ENCODE results near the gene DNAJC15.
"Not testable (repeated sequence)": the region's sequence is repeated elsewhere in the genome, so short reads cannot be mapped to it uniquely, and the experiment has no call there.

The DNAJC15 gene

DNA sequence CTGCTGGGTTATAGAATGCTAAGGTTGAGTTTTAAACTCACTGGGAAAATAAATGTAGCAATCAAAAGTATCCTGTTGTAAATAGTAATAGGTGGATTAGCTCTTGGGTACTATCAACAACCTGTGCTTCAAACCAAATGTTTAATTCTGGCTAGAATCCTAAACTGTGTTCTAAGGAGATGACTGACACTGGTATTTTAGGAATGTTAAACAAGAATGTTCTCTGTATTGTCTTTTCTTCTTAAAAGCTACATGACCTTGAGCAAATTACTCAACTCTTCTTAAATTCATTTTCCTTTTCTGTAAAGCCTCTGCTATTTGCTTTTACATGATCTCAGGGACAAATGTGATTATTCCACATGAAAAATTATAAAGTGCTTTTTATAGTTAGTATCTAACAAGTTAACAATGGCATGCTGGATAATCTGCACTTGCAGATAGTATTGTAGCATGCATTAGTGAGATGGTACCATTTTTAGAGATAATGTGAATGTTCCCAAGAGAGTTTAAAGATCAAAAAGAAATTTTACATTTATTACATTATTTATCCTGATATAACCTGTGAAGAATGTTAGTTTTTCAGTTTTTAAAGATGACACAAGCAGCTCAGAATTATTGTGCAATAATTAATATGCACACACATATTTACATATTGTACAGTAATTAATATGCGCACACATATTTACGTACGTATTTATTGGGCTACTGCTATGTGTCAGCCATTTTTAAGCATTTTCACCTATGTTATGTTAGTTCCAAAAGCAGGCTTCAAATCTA, 17.7 kb upstream of the DNAJC15 start:
- DNase-seq, result no peak

DNA sequence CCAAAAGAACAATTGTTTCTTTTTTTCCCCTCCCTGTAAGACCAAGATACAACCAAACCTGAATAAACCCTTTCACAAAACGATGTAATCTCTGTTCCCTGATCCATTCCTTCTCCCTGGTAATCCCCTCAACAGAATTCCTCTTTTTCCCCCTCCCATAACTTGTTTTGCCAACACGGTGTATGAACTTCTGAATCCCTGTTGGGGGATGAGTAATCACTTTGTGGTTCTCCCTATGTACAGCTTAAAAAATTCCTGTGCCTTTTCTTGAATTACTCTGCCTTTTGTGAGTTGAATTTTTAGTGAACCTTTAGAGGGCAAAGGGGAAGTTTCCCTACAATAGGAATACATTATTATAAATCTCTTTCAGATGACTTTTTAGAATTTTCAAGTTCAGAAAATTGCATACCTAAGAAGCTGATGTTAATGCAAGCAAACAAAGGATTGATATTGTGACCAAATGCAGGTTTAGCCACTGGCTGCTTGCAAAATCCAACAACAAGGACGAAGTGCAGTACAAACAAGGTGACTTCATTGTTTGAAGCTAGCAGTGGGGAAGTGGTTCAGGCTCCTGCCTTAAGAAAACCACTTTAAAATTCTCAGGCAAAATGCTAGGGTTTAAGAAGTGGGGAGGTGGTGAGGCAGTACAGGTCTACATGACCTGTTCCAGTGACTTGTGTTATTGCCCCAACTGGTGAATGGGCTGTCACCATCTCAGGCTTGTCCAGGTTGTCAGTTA, 16.3 kb upstream of the DNAJC15 start:
- no peak for DNase-seq

GRCh38 chr13:43008596-43008995, 14.8 kb upstream of the DNAJC15 start:
- DNase-seq, result no peak

- no peak for DNase-seq
Observed at GRCh38 chr13:43009506-43009905, 13.9 kb upstream of the DNAJC15 start.

DNA sequence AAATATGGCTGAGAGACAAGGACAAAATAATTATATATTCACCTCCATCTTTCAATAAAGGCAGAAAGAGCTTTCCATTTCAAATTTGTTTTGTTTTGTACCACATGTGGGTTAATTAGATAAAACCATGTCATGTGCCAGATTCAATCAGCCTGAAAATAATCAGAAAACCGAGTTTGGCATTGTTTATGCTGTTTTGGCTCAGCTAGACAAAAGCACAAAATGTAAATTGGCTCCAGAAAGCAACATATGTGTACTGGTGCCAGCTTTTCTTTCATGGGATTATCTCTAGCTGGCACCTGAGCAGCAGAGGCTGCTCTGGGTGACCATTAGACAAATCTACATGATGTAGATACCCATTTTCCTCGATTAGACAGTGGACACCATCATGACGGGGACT, 9.2 kb upstream of the DNAJC15 start:
- peak; percentile 30 for DNase-seq

DNA sequence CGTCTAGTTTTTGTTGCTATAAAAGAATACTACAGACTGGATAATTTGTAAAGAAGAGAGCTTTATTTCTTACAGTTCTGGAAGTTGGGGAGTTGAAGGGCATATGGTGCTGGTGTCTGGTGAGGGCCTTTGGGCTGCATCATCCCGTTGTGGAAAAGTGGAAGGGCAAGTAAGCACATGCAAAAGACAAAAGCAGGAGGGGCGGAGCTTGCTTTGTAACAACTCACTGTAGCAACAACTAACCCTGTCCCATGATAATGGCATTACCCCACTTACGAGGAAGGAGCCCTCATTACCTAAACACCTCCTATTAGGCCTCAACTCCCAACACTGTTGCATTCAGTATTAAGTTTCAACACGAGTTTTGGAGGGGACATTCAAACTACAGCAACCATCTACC, 7.2 kb upstream of the DNAJC15 start:
- DNase-seq, result no peak

- no peak for DNase-seq
Observed at GRCh38 chr13:43019811-43020210, 3.6 kb upstream of the DNAJC15 start.

- no peak for DNase-seq
Observed at GRCh38 chr13:43020794-43021193, 2.6 kb upstream of the DNAJC15 start.

- DNase-seq, result peak; percentile 42
Observed at GRCh38 chr13:43021926-43022670, 1.3 kb upstream of the DNAJC15 start.

- DNase-seq, result no peak
Observed at GRCh38 chr13:43022934-43023288, 475 bp upstream of the DNAJC15 start.

DNA sequence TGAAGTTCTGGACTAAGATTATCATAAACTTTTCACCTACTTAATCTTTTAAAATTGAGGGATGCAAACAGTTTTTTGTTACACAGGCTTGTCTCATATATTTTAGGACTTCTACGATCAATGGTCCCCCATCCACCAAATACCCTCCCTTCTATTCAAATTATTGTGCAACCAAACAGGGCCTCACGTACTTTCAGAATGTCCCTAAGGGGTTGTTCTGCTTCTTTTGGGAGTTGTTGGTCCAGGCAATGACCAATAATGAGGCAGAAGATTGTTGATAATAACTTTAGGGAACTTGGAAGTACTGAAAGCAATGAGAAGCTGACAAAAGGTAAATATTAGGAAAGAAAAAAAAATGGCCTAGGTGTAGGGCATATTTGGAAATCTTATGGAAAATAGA, 2.9 kb downstream of the DNAJC15 start:
- no peak for DNase-seq

DNA sequence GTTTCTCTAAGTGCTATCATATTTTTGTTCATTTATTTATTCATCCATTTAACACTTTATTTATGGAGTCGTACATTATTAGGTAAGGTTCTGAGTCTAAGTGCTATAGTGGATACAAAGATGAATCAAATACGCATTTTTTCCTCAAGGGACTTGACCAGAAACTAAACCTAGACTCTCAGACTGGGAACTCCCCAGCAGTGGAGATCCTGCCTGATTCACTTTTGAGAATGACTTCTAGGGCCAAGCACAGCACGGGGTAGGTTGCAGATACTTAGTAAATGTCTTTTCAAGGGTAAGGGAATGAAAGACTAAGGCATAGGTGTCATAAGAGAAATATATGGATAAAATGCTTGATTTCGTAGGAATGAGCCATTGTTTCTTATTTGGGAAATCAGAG, 7.2 kb downstream of the DNAJC15 start:
- DNase-seq, result no peak

GRCh38 chr13:43031881-43032280, 8.5 kb downstream of the DNAJC15 start:
- DNase-seq, result no peak

- DNase-seq, result no peak
Observed at GRCh38 chr13:43033038-43033437, 9.7 kb downstream of the DNAJC15 start.

DNA sequence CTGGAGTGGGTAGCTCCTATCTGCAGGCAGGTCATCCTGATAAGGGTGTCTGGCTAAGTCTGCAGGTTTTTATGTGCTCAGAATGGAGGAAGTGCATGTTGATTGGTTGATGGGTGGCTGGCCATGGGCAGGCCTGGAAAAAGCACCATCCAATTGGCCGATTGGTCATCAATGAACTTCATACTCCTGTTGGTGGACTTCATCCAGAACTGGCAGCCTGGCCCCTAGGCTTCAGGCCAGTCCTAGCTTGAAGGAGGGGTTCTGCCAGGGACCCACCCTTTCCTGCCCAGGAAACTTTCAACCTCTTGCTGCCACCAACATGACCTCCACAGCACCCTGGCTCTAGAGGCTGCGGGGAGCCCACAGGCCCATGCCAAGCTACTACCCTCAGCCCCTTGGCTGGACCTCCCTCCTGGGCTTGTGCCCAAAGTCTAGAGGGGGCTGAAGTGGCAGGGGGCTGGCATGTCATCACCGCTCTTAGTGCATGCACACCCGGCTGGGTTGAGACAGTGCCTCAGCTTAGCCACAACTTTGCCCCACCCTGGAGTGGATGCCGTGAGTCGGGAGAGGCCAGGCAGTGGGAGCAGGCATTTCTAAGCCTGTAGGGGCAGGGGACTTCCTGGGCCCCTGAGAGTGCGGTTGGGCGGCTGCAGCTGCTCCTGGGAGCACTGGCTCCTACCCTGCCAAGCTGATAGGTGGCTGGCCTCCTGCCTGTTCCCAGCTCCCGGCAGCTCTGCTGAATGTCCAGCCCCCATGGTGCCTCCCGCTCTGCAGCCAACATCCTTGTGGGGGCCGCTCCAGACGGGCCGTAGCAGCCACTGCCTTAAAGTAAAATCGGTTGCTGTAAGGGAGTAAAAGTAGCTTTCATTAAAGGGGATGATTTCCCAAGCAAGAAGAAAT, 13.2 kb downstream of the DNAJC15 start:
- DNase-seq, result peak; percentile 58

DNA sequence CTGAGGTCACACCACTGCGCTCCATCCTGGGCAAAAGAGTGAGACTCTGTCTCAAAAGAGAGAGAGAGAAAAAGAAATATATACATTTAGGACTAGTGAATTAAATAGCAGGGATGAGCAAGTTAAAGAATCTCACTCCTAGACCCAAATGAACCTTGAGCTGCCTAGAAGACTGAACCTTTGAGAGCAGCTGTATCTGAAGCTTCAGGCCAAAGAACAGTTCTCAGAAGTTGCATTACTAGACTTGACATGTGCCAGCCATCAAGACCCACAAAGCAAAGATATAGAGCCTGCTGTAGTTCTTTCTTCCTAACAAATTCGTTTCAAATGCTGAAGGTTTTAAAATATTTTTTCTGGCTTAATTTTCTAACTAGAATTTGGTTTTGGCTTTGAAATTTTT, 16.6 kb downstream of the DNAJC15 start:
- DNase-seq, result no peak

DNA sequence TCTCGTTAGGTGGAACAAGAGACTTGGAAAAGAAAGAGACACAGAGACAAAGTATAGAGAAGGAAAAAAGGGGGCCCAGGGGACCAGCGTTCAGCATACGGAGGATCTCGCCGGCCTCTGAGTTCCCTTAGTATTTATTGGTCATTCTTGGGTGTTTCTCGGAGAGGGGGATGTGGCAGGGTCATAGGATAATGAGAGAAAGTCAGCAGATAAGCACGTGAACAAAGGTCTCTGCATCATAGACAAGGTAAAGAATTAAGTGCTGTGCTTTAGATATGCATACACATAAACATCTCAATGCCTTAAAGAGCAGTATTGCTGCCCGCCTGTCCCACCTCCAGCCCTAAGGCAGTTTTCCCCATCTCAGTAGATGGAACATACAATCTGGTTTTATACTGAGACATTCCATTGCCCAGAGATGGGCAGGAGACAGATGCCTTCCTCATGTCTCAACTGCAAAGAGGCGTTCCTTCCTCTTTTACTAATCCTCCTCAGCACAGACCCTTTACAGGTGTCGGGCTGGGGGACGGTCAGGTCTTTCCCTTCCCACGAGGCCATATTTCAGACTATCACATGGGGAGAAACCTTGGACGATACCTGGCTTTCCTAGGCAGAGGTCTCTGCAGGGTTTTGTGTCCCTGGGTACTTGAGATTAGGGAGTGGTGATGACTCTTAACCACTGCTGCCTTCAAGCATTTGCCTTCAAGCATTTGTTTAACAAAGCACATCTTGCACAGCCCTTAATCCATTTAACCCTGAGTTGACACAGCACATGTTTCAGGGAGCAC, 17.4 kb downstream of the DNAJC15 start:
- DNase-seq, result not testable (repeated sequence)

GRCh38 chr13:43041369-43041921, 18.1 kb downstream of the DNAJC15 start:
- no peak for DNase-seq

DNA sequence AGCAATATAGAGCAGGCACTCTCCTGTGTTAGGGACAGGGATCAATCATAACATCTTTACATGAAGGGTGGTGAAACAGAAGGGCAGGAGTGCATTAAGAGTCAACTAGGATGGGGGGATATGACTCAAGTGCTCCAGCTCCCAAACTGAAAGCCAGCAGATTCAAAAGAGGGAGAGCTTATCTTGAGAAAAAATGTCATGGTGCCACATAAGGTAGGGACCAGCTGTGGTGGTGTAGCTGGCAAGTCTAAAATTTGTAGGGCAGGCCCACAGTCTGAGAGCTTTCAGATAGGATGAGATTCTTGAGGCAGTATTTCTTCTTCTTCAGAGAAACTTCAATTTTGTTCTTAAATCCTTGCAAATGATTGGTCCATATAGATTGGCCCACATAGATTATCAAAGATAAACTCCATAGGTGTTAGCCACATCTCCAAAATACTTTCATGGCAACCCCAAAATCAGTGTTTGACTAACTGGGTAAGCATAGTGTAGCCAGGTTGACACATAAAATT, 19.1 kb downstream of the DNAJC15 start:
- no peak for DNase-seq

GRCh38 chr13:43044720-43045301, 21.4 kb downstream of the DNAJC15 start:
- no peak for DNase-seq

- not testable (repeated sequence) for DNase-seq
Observed at GRCh38 chr13:43045302-43045773, 22.0 kb downstream of the DNAJC15 start.
